ENCODE data around the gene PRRX2.
"Not testable (repeated sequence)": the region's sequence is repeated elsewhere in the genome, so short reads cannot be mapped to it uniquely, and the experiment has no call there.

Gene PRRX2

GRCh38 chr9:129739432-129739831 is 74.0 kb downstream of the PRRX2 start:
- DNase-seq: no peak

GRCh38 chr9:129740174-129740573 is 74.7 kb downstream of the PRRX2 start:
- no peak for DNase-seq

- no peak for DNase-seq
Observed at GRCh38 chr9:129740666-129741464, 75.4 kb downstream of the PRRX2 start.

GRCh38 chr9:129745200-129745599 is 79.8 kb downstream of the PRRX2 start:
- no peak for DNase-seq

GRCh38 chr9:129746092-129746777 is 80.8 kb downstream of the PRRX2 start:
- no peak for DNase-seq

- no peak for DNase-seq
Observed at GRCh38 chr9:129748249-129748648, 82.8 kb downstream of the PRRX2 start.

GRCh38 chr9:129749052-129749451 is 83.6 kb downstream of the PRRX2 start:
- DNase-seq: not testable (repeated sequence)

GRCh38 chr9:129749575-129749974 is 84.1 kb downstream of the PRRX2 start:
- no peak for DNase-seq

GRCh38 chr9:129750013-129750638 is 84.7 kb downstream of the PRRX2 start:
- DNase-seq: no peak

GRCh38 chr9:129751841-129752801 is 86.7 kb downstream of the PRRX2 start:
- no peak for DNase-seq

- peak; percentile 46 for DNase-seq
Observed at GRCh38 chr9:129752900-129753729, 87.7 kb downstream of the PRRX2 start, which contains the start of gene PTGES. Gene PTGES (minus strand): TSS chr9:129753042. CDS start chr9:129753012, 30 bp downstream.

GRCh38 chr9:129755151-129755550 is 89.7 kb downstream of the PRRX2 start:
- DNase-seq: no peak

GRCh38 chr9:129756191-129756590 is 90.7 kb downstream of the PRRX2 start:
- no peak for DNase-seq

GRCh38 chr9:129757045-129757444 is 91.6 kb downstream of the PRRX2 start:
- DNase-seq: no peak

GRCh38 chr9:129759319-129759718 is 93.9 kb downstream of the PRRX2 start:
- no peak for DNase-seq

GRCh38 chr9:129759804-129760502 is 94.5 kb downstream of the PRRX2 start:
- DNase-seq: no peak

- DNase-seq: not testable (repeated sequence)
Observed at GRCh38 chr9:129760784-129761183, 95.3 kb downstream of the PRRX2 start.

- DNase-seq: no peak
Observed at GRCh38 chr9:129761293-129761900, 96.0 kb downstream of the PRRX2 start.

- DNase-seq: no peak
Observed at GRCh38 chr9:129761901-129762369, 96.5 kb downstream of the PRRX2 start.

GRCh38 chr9:129762370-129762984 is 97.0 kb downstream of the PRRX2 start:
- DNase-seq: not testable (repeated sequence)

Measured in activated naive CD4-positive, alpha-beta T cell treated with Interleukin-2 at 50 U/mL for 16 hours (primary cell).